Erythroblast (primary cell): ENCODE measurements around the gene UNK.
"Not testable (repeated sequence)": the region's sequence is repeated elsewhere in the genome, so short reads cannot be mapped to it uniquely, and the experiment has no call there.

Experiments used
- DNase-seq, 2 experiments: peaks; one replicate each; lab custom pipeline; 2025; lab: John Stamatoyannopoulos, UW
- GATA1 ChIP-seq: IDR thresholded peaks from 2 replicates; pipeline ENCODE4 v1.6.1; 2011; ENCODE audit warnings: low read depth, mild to moderate bottlenecking, control low read depth, low read length, moderate library complexity
- POLR2A ChIP-seq: IDR thresholded peaks from 2 replicates; pipeline ENCODE4 v1.6.1; 2011; ENCODE audit warnings: mild to moderate bottlenecking, low read length

Gene UNK

DNA sequence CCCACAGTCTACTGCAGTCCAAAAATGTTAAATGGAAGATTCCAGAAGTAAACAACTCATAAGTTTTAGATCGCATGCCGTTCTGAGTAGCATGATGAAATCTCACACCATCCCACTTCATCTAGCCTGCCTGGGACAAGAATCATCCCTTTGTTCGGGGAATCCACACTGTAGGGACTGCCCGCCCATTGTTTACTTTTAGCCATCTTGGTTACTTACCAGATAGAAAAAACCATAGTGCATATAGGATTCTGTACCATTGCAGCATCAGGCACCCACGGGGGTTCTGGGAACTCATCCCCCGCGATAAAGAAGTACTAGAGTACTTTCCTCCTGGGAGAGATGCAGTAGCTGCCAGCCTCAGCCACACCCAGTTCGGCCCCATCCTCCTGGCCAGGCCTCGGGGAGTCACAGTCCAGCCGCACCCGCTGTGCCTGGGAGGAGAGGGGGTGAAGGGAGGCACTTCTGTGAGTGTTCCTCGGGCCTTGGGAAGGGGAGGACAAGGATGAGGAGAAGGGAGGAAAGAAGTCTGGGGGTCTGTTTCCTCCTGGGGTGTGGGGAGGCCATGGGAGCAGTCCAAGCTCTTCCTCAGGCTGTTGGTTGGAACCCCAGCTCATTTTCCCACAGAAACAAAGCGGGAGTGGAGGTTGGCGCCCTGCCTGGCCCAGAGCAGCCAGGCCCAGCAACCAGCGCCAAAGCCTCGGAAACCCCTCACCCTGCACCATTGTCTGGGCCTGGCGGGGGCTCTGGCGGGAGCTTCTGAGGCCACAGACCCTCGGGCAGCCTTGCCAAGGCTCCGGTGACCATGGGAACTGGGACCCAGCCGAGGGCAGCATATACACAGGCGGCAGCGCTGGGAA is 84.9 kb downstream of the UNK start:
- no peak for DNase-seq
- no peak for TF ChIP-seq POLR2A
- TF ChIP-seq GATA1: no peak

- not testable (repeated sequence) for DNase-seq
These were observed 85.6 kb downstream of the UNK start for GRCh38 chr17:75870228-75870627.

GRCh38 chr17:75872434-75873351 is 88.1 kb downstream of the UNK start:
- peak in 1 of 2 experiments; percentile 33 for DNase-seq
- TF ChIP-seq GATA1: no peak
- no peak for TF ChIP-seq POLR2A

DNA sequence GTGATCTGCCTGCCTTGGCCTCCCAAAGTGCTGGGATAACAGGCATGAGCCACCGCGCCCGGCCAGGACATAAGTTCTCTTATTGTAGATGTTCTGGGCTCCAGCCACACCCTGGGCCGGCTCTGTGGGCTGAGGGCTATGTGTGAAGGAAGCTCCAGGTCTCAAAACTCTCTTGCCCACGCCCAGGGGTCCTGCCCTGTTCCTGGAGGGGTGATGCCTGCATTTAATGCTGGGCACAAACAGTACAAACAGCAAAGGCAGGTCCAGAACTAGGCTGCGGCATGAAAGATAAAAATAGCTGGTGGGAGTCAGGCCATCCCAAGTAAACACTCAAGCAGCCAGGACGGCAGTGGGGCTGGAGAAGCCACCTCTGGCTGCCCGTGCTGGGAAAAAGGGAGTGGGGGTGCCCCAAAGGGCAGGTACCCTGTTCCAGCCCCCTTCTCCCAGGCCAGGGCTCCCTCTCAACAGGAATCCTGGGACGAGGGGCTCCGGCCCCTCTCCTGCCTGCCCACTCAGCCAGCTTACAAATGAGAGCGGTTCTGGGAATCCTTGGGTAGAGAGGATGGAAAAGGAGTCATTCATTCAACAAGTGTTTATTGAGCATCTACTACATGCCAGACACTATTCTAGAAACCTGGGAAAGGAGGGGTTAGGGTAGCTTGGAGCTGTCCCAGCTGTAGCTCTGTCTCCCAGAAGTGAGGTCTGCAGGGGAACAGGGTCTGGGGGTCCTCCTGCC is 89.1 kb downstream of the UNK start:
- TF ChIP-seq GATA1 (no peak), POLR2A (no peak)

DNA sequence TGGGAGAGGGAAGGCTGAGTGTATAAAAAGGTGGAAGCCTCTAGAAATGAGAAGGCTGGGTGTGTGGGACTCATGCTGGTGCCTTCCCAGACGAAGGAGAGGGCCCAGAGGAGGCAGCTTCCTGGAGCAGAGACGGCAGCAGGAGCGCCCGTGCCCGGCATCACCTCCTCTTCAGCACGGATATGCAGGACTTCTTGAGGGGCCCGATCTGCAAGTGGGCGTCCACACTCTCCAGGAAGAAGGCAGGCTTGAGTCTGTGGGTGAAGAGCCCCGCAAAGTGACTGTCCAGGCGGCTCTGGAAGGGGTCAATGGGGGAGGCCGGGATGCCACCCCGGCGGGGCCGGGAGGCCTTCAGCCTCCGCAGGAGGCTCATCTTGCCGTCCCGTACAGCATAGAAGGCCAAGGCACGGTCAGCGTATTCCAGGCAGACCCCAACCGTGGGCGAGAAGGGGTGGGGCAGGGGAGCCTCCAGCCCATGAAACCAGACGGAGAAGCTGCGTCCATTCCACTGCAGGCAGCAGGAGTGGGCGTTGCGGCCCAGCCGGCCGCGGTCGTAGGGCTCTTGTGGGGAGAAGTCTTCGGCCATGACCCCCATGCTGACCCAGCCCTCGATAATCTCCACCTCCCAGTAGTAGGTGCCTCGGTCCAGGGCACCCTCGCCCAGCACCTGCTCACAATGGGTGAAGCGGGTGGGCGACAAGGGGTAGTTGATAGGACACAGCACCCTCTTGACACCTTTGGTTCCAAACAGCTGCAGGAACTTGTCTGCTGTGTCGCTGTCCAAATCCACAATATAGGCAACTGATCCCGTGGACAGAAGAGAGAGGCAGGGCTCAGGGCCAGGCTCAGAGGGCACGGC is 89.9 kb downstream of the UNK start:
- DNase-seq: no peak
- TF ChIP-seq GATA1 (no peak), POLR2A (no peak)

More for the DNA sequence above, 89.1 kb downstream of the UNK start:
- no peak for DNase-seq
